Fibroblast of pulmonary artery (primary cell): ENCODE measurements around the gene RXFP1.

ENCODE experiments used
- DNase-seq: peaks from one replicate; pipeline ENCODE4 v3.0.0-alpha.2; 2010; ENCODE audit warnings: low read depth
- H3K4me3 ChIP-seq: replicated peaks from 2 replicates; pipeline ENCODE4 v1.5.1; 2011; ENCODE audit warnings: low read depth, mild to moderate bottlenecking, control low read depth, low read length, moderate library complexity
- CTCF ChIP-seq: IDR thresholded peaks from 2 replicates; pipeline ENCODE4 v1.5.1; 2011; ENCODE audit warnings: mild to moderate bottlenecking, control low read depth, low read length, inconsistent platforms; ENCODE audit errors: missing control alignments

RXFP1 gene

GRCh38 chr4:158588777-158589176, 67.1 kb downstream of the RXFP1 start:
- no peak overlapping the region for H3K4me3 ChIP-seq
- DNase-seq: no peak

GRCh38 chr4:158590306-158590705, 68.6 kb downstream of the RXFP1 start:
- no peak for DNase-seq
- H3K4me3 ChIP-seq: no peak overlapping the region
- TF ChIP-seq CTCF: no peak

More at GRCh38 chr4:158588777-158589176, 67.1 kb downstream of the RXFP1 start:
- TF ChIP-seq CTCF: no peak

GRCh38 chr4:158590824-158591223, 69.1 kb downstream of the RXFP1 start:
- no peak for TF ChIP-seq CTCF
- no peak for DNase-seq
- no peak overlapping the region for H3K4me3 ChIP-seq

GRCh38 chr4:158597879-158598596, 76.4 kb downstream of the RXFP1 start:
- no peak for DNase-seq
- no peak overlapping the region for H3K4me3 ChIP-seq
- no peak for TF ChIP-seq CTCF

GRCh38 chr4:158599150-158599549, 77.5 kb downstream of the RXFP1 start:
- no peak for DNase-seq
- no peak for TF ChIP-seq CTCF
- no peak overlapping the region for H3K4me3 ChIP-seq

- TF ChIP-seq CTCF: no peak
- DNase-seq: no peak
- no peak overlapping the region for H3K4me3 ChIP-seq
These were observed 78.2 kb downstream of the RXFP1 start for GRCh38 chr4:158599765-158600498.
